K562 (cell line): ENCODE results near the gene SIRT3. TPM values are rescaled to one million over a fixed set of nuclear protein-coding genes. Genes with fewer than 3 reads are reported as not detected.

Experiments
- ASH1L ChIP-seq: fragments of 450-650 bp; IDR thresholded peaks from 2 replicates; pipeline ENCODE4 v1.6.1; 2018; ENCODE audit warnings: borderline replicate concordance, mild to moderate bottlenecking, low read depth; ENCODE audit not compliant: partially characterized antibody
- BCOR ChIP-seq: fragments of 450-650 bp; IDR thresholded peaks from 2 replicates; pipeline ENCODE4 v1.6.1; 2016
- BRF1 ChIP-seq: IDR thresholded peaks from 3 replicates; pipeline ENCODE4 v1.6.1; 2011; ENCODE audit warnings: borderline replicate concordance, mild to moderate bottlenecking; ENCODE audit not compliant: insufficient read length; ENCODE audit errors: extremely low read depth
- CEBPG ChIP-seq, 3 experiments: fragments of 200-800 bp in 1 of 3; sonication (Bioruptor generic) in 1 of 3; sonication (generic) in 1 of 3; formaldehyde crosslinking in 1 of 3; IDR thresholded peaks in 2 of 3; conservative IDR thresholded peaks in 1 of 3; 2 replicates each; pipeline versions ENCODE4 v1.6.1 to v1.8.0; 2016 to 2022; ENCODE audit warnings: missing compliant biosample characterization in 2 of 3, missing genetic modification characterization in 2 of 3, mild to moderate bottlenecking in 1 of 3, missing genetic modification reagents in 1 of 3
- MCM5 ChIP-seq: fragments of 450-650 bp; IDR thresholded peaks from 2 replicates; pipeline ENCODE4 v1.6.1; 2016; ENCODE audit warnings: low read depth
- MYNN ChIP-seq, 2 experiments: sonication (generic); formaldehyde crosslinking in 1 of 2; IDR thresholded peaks; 2 replicates each; pipeline versions ENCODE4 v1.5.0 to v1.6.1; 2016 to 2020; ENCODE audit warnings: antibody characterized with exemption in 1 of 2, missing genetic modification reagents in 1 of 2
- NFYB ChIP-seq: IDR thresholded peaks from 2 replicates; pipeline ENCODE4 v1.6.1; 2011; ENCODE audit warnings: mild to moderate bottlenecking, moderate library complexity; ENCODE audit not compliant: insufficient read length; ENCODE audit errors: extremely low read depth
- NRF1 ChIP-seq, 2 experiments: fragments of 450-650 bp; IDR thresholded peaks in 1 of 2; conservative IDR thresholded peaks in 1 of 2; 2 replicates each; pipeline ENCODE4 v1.6.1; 2014; ENCODE audit warnings: mild to moderate bottlenecking in 2 of 2
- POU5F1 ChIP-seq: fragments of 150-350 bp; IDR thresholded peaks from 2 replicates; pipeline ENCODE4 v1.6.1; 2014; ENCODE audit warnings: borderline replicate concordance, low read length, low read depth, mild to moderate bottlenecking; ENCODE audit not compliant: partially characterized antibody
- PURB ChIP-seq: sonication (generic); formaldehyde crosslinking; IDR thresholded peaks from 2 replicates; pipeline ENCODE4 v1.9.0; 2021; ENCODE audit warnings: low read depth, mild to moderate bottlenecking, missing genetic modification reagents
- SMAD3 ChIP-seq: fragments of 450-650 bp; formaldehyde crosslinking; conservative IDR thresholded peaks from 2 replicates; pipeline ENCODE4 v1.4.0; 2020; ENCODE audit warnings: mild to moderate bottlenecking
- SRSF1 ChIP-seq: fragments of 200-400 bp; formaldehyde crosslinking; IDR thresholded peaks from 2 replicates; pipeline ENCODE4 v1.6.1; 2017; ENCODE audit warnings: mild to moderate bottlenecking, low read depth, low read length, moderate library complexity
- SUPT5H ChIP-seq: fragments of 450-650 bp; IDR thresholded peaks from 2 replicates; pipeline ENCODE4 v1.6.1; 2016
- TBL1XR1 ChIP-seq, 2 experiments: IDR thresholded peaks; 2 replicates each; pipeline ENCODE4 v1.6.1; 2012; ENCODE audit warnings: improper control_type of control experiment in 2 of 2, low read length in 2 of 2, mild to moderate bottlenecking in 1 of 2
- U2AF2 ChIP-seq: fragments of 200-400 bp; formaldehyde crosslinking; optimal IDR thresholded peaks from 2 replicates; pipeline ENCODE3; 2017; ENCODE audit warnings: low read depth, mild to moderate bottlenecking, low read length
- ZFP36 ChIP-seq: fragments of 150-350 bp; IDR thresholded peaks from 2 replicates; pipeline ENCODE4 v1.6.1; 2018; ENCODE audit warnings: low read length, low read depth; ENCODE audit not compliant: partially characterized antibody
- ZNF239 ChIP-seq: fragments of 250-450 bp; sonication (Bioruptor Pico); IDR thresholded peaks from 2 replicates; pipeline ENCODE4 v1.4.0; 2020; ENCODE audit warnings: mild to moderate bottlenecking
- ZNF263 ChIP-seq: sonication (generic); formaldehyde crosslinking; IDR thresholded peaks from 2 replicates; pipeline ENCODE4 v1.8.0; 2022; ENCODE audit warnings: mild to moderate bottlenecking, missing genetic modification reagents, borderline replicate concordance
- ZNF444 ChIP-seq: fragments of 250-450 bp; sonication (Bioruptor Pico); IDR thresholded peaks from 2 replicates; pipeline ENCODE4 v1.4.0; 2020; ENCODE audit warnings: mild to moderate bottlenecking, moderate library complexity
- ZNF668 ChIP-seq: fragments of 250-450 bp; sonication (Bioruptor Pico); IDR thresholded peaks from 2 replicates; pipeline ENCODE4 v1.8.0; 2022; ENCODE audit warnings: mild to moderate bottlenecking, inconsistent platforms
- ZNF76 ChIP-seq: fragments of 250-450 bp; sonication (Bioruptor Pico); IDR thresholded peaks from 2 replicates; pipeline ENCODE4 v1.4.0; 2020; ENCODE audit warnings: mild to moderate bottlenecking, moderate library complexity, borderline replicate concordance
- polyA plus RNA-seq, 8 experiments: library from polyadenylated mRNA; depleted of rRNA in 4 of 8; stranded (reverse) in 5 of 8; unstranded in 3 of 8; fragments of >200 nt; fragmentation: Nextera tagmentation in 2 of 8; fragmentation: Illumina TruSeq in 1 of 8; extraction: Ambion mirVana in 2 of 8; extraction: Trizol in 1 of 8; gene quantifications; 2 replicates each; pipeline versions ENCODE4 v1.2.1 to v1.2.3, GENCODE V29; 2011 to 2014; ENCODE audit warnings: inconsistent platforms in 1 of 8, missing spikeins in 1 of 8
- total RNA-seq, 7 experiments: library from RNA; depleted of rRNA in 6 of 7; stranded (reverse); fragments of >200 nt in 6 of 7; fragmentation: Illumina TruSeq in 2 of 7; extraction: Trizol in 2 of 7; gene quantifications; 2 replicates each; pipeline versions ENCODE4 v1.2.1 to v1.2.3, GENCODE V29; 2011 to 2021; ENCODE audit warnings: low replicate concordance in 1 of 7
- TF ChIP-seq, protein P1 (sequence below), 2 experiments: fragments of 450-650 bp in 1 of 2; IDR thresholded peaks; 2 replicates each; pipeline ENCODE4 v1.6.1; 2011 to 2017; ENCODE audit warnings: low read depth in 2 of 2, antibody characterized with exemption in 1 of 2, borderline replicate concordance in 1 of 2, low read length in 1 of 2, mild to moderate bottlenecking in 1 of 2, mixed read lengths in 1 of 2; ENCODE audit not compliant: control insufficient read depth in 1 of 2
- TF ChIP-seq, protein P2 (sequence below): fragments of 250-450 bp; sonication (Bioruptor Pico); IDR thresholded peaks from 2 replicates; pipeline ENCODE4 v1.9.0; 2021; ENCODE audit warnings: mild to moderate bottlenecking, inconsistent platforms

The SIRT3 gene
- total and polyA plus RNA-seq, 9 of the 15 experiments (the other 6 are each of a cell fraction or from before 2014, with no cell fraction given), result 1.9 to 27.5 (median 14.5) TPM

DNA sequence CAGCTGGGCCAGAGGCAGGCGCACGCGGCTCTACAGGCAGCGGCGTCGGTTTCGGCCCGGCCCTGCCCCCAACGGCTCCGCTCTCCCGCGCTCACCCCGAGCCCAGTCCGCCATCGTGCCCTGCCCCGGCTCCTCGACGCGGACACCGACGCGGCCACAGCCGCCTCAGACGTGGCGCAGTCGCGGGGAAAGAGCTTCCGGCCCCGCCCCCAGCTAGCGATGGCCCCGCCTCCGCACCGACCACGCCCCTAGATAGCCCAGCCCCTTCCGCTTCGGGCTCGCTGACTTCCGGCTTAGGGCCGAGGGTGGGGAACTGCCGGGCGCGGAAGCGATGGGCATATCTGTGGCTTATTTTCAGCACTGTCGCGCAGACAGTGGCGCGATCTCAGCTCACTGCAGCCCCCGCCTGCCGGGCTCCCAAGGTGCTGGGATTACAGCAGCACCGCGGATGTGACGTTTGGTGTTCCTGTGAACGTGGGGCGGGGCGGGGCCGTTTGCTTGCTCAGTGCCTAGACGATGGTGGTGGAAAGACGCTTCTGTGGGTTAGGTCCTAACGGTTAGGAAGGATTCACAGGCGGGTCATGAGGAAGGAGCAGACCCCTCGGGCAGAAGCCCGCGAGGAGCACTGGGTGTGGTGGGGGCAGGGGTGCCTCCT, 28.8 kb downstream of the SIRT3 start, which contains the start of the genes BET1L and RIC8A (continued):
- TF ChIP-seq SMAD3, result no peak
- no peak for TF ChIP-seq ZNF668 (CRISPR knock-in tag)
- no peak for TF ChIP-seq NFYB
- no peak for TF ChIP-seq ZFP36
- TF ChIP-seq, protein P1, sequence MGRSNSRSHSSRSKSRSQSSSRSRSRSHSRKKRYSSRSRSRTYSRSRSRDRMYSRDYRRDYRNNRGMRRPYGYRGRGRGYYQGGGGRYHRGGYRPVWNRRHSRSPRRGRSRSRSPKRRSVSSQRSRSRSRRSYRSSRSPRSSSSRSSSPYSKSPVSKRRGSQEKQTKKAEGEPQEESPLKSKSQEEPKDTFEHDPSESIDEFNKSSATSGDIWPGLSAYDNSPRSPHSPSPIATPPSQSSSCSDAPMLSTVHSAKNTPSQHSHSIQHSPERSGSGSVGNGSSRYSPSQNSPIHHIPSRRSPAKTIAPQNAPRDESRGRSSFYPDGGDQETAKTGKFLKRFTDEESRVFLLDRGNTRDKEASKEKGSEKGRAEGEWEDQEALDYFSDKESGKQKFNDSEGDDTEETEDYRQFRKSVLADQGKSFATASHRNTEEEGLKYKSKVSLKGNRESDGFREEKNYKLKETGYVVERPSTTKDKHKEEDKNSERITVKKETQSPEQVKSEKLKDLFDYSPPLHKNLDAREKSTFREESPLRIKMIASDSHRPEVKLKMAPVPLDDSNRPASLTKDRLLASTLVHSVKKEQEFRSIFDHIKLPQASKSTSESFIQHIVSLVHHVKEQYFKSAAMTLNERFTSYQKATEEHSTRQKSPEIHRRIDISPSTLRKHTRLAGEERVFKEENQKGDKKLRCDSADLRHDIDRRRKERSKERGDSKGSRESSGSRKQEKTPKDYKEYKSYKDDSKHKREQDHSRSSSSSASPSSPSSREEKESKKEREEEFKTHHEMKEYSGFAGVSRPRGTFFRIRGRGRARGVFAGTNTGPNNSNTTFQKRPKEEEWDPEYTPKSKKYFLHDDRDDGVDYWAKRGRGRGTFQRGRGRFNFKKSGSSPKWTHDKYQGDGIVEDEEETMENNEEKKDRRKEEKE (IDR thresholded peaks at IDR 0.05; ENCODE audit: borderline replicate concordance in 1 of 2, control insufficient read depth in 1 of 2, low read depth in 2 of 2, low read length in 1 of 2), result peak in 1 of 2 experiments; percentile 89; a peak in 2 of 4 replicates
- TF ChIP-seq SUPT5H, result peak; percentile 96
- peak; percentile 89 to 91 for TF ChIP-seq NRF1 (conservative IDR thresholded peaks at IDR 0.05 in 1 of 2, IDR thresholded peaks at IDR 0.05 in 1 of 2)
- no peak for TF ChIP-seq ZNF263 (CRISPR knock-in tag)
- TF ChIP-seq POU5F1, result no peak
- no peak for TF ChIP-seq BRF1
- TF ChIP-seq CEBPG (CRISPR knock-in tag; IDR thresholded peaks at IDR 0.05), result peak; percentile 55; the same call in 1 of the 2 replicates
- TF ChIP-seq CEBPG (tag; conservative IDR thresholded peaks at IDR 0.05 in 1 of 2, IDR thresholded peaks at IDR 0.05 in 1 of 2), result no peak
- TF ChIP-seq TBL1XR1 (IDR thresholded peaks at IDR 0.05; ENCODE audit: low read length in 2 of 2), result 0 out of 4 replicates have a peak, but pooled peaks of 1 of the 2 experiments have one; percentile 16
- no peak for TF ChIP-seq ZNF76 (CRISPR knock-in tag)
- TF ChIP-seq, protein P2, sequence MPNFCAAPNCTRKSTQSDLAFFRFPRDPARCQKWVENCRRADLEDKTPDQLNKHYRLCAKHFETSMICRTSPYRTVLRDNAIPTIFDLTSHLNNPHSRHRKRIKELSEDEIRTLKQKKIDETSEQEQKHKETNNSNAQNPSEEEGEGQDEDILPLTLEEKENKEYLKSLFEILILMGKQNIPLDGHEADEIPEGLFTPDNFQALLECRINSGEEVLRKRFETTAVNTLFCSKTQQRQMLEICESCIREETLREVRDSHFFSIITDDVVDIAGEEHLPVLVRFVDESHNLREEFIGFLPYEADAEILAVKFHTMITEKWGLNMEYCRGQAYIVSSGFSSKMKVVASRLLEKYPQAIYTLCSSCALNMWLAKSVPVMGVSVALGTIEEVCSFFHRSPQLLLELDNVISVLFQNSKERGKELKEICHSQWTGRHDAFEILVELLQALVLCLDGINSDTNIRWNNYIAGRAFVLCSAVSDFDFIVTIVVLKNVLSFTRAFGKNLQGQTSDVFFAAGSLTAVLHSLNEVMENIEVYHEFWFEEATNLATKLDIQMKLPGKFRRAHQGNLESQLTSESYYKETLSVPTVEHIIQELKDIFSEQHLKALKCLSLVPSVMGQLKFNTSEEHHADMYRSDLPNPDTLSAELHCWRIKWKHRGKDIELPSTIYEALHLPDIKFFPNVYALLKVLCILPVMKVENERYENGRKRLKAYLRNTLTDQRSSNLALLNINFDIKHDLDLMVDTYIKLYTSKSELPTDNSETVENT (CRISPR knock-in tag), result no peak; the same call in 1 of the 2 replicates
- no peak for TF ChIP-seq SRSF1
- no peak for TF ChIP-seq ASH1L
- no peak for TF ChIP-seq ZNF444 (CRISPR knock-in tag)
- TF ChIP-seq U2AF2, result no peak
- TF ChIP-seq ZNF239 (CRISPR knock-in tag), result no peak
- TF ChIP-seq MCM5, result no peak
- TF ChIP-seq BCOR, result no peak
- TF ChIP-seq PURB, result no peak
- TF ChIP-seq MYNN (IDR thresholded peaks at IDR 0.05), result peak; percentile 25; the same call in 1 of the 2 replicates
- TF ChIP-seq MYNN (CRISPR knock-in tag; IDR thresholded peaks at IDR 0.05), result no peak
